ENCODE data around the gene RABGAP1L.

DNA sequence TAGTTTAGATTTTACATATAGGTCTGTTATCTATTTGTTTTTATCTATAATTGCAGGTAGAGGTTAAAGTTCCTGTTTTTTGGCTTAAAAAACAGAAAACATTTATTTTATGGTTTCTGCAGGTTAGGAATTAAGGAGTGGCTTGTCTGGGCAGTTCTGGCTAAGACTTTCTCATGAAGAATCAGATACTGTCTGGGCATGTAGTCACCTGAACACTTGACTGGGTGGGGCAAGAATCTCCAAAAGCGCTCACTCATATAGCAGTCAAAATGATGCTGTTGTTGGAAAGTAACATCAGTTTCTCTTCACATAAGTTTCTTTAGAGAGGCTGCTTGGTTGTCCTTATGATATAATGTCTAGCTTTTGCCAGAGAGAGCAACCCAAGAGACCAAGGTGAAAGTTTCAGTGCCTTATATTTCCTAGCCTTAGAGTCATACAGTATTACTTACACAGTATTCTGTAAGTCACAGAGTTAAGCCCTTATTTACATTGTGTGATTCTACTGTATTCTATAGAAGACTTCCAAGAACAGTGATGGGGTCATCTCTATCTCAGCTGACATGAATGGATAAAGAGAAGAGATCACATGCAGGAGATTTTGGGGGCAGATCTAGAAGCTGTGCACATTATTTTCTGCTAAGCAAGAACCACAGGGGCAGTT, 163.0 kb downstream of the RABGAP1L start:
- no peak for TF ChIP-seq POLR2A (IDR thresholded peaks at IDR 0.05; ENCODE audit: low read length)
- TF ChIP-seq GATA1 (IDR thresholded peaks at IDR 0.05; ENCODE audit: low read depth, low read length): no peak

All from erythroblast (primary cell).